ENCODE measurements around the gene LMBR1.
"Not testable (repeated sequence)": the region's sequence is repeated elsewhere in the genome, so short reads cannot be mapped to it uniquely, and the experiment has no call there.

DNA sequence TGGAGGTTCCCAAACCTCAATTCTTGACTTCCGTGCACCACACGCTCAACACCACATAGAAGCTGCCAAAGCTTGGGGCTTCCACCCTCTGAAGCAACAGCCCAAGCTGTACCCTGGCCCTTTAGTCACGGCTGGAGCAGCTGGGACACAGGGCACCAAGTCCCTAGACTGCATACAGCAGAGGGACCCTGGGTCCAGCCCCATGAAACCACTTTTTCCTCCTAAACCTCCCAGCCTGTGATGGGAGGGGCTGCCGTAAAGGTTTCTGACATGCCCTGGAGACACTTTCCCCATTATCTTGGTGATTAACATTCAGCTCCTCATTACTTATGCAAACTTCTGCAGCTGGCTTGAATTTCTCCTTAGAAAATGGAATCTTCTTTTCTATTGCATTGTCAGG, 194.5 kb downstream of the LMBR1 start:
- not testable (repeated sequence) for TF ChIP-seq POLR2A, POLR2AphosphoS5, TAF1, SPI1 (IDR thresholded peaks at IDR 0.05; ENCODE audit: low read depth, low read length)

All from GM12891 (cell line).